HG03575 (cell line): ENCODE data around the gene MTOR.
A peak's percentile ranks its signal among the peaks of the same experiment; 100 is the strongest.
"Not testable (repeated sequence)": the region's sequence is repeated elsewhere in the genome, so short reads cannot be mapped to it uniquely, and the experiment has no call there.

Experiments
- ATAC-seq: cut with Tn5 transposase; IDR thresholded peaks from one replicate; pipeline ENCODE4 v1.9.1; 2021; ENCODE audit not compliant: unreplicated experiment, insufficient number of reproducible peaks, low FRiP score; ENCODE audit errors: extremely low read depth

Gene MTOR

GRCh38 chr1:11262171-11263049, at the start of gene MTOR:
Gene MTOR (minus strand): TSS chr1:11262551. CDS start chr1:11259409, 3,142 bp downstream.
- peak; percentile 74 for ATAC-seq

- ATAC-seq = no peak
These were observed 47.0 kb upstream of the MTOR start for GRCh38 chr1:11309385-11309784.

- ATAC-seq = no peak
These were observed 46.4 kb upstream of the MTOR start for GRCh38 chr1:11308699-11309224.

GRCh38 chr1:11307852-11308251, 45.5 kb upstream of the MTOR start:
- no peak for ATAC-seq

GRCh38 chr1:11305516-11305915, 43.2 kb upstream of the MTOR start:
- ATAC-seq = not testable (repeated sequence)

GRCh38 chr1:11302366-11302765, 40.0 kb upstream of the MTOR start:
- ATAC-seq = no peak

GRCh38 chr1:11301601-11302000, 39.2 kb upstream of the MTOR start:
- no peak for ATAC-seq

- ATAC-seq = no peak
These were observed 36.8 kb upstream of the MTOR start for GRCh38 chr1:11299225-11299574.

- ATAC-seq = no peak
These were observed 36.3 kb upstream of the MTOR start for GRCh38 chr1:11298390-11299224.

- ATAC-seq = not testable (repeated sequence)
These were observed 35.4 kb upstream of the MTOR start for GRCh38 chr1:11297774-11298173.

GRCh38 chr1:11295905-11296304, 33.6 kb upstream of the MTOR start:
- ATAC-seq = no peak

- no peak for ATAC-seq
These were observed 32.6 kb upstream of the MTOR start for GRCh38 chr1:11294951-11295350.

- no peak for ATAC-seq
These were observed 31.5 kb upstream of the MTOR start for GRCh38 chr1:11293856-11294255.

GRCh38 chr1:11291049-11291448, 28.7 kb upstream of the MTOR start:
- ATAC-seq = no peak

GRCh38 chr1:11289064-11289463, 26.7 kb upstream of the MTOR start:
- no peak for ATAC-seq

- ATAC-seq = no peak
These were observed 24.5 kb upstream of the MTOR start for GRCh38 chr1:11286735-11287410.

- no peak for ATAC-seq
These were observed 23.8 kb upstream of the MTOR start for GRCh38 chr1:11285883-11286734.

- no peak for ATAC-seq
These were observed 22.4 kb upstream of the MTOR start for GRCh38 chr1:11284784-11285183.
